NB4 (cell line): ENCODE measurements around the gene PLEKHA5.

ENCODE experiments used
- DNase-seq: peaks from one replicate; pipeline ENCODE4 v3.0.0; 2010; ENCODE audit warnings: low read depth
- H3K4me3 ChIP-seq: one replicate; pipeline ENCODE4 v1.5.1; 2011; ENCODE audit warnings: mild to moderate bottlenecking, low read depth, low read length, moderate library complexity
- MAX ChIP-seq: IDR thresholded peaks from 2 replicates; pipeline ENCODE4 v1.6.1; 2011; ENCODE audit warnings: low read depth, low read length
- MYC ChIP-seq: IDR thresholded peaks from 2 replicates; pipeline ENCODE4 v1.6.1; 2011; ENCODE audit warnings: low read depth, low read length
- POLR2A ChIP-seq: IDR thresholded peaks from 2 replicates; pipeline ENCODE4 v1.6.1; 2011; ENCODE audit warnings: mild to moderate bottlenecking; ENCODE audit not compliant: insufficient read length; ENCODE audit errors: extremely low read depth
- TF ChIP-seq, protein P1 (sequence below): IDR thresholded peaks from one replicate; pipeline ENCODE4 v1.5.1; 2012; ENCODE audit warnings: low read depth, low read length

Gene PLEKHA5

GRCh38 chr12:19415563-19415962, 286.0 kb downstream of the PLEKHA5 start:
- DNase-seq = peak; percentile 62
- no peak overlapping the region for H3K4me3 ChIP-seq
- TF ChIP-seq, protein P1, sequence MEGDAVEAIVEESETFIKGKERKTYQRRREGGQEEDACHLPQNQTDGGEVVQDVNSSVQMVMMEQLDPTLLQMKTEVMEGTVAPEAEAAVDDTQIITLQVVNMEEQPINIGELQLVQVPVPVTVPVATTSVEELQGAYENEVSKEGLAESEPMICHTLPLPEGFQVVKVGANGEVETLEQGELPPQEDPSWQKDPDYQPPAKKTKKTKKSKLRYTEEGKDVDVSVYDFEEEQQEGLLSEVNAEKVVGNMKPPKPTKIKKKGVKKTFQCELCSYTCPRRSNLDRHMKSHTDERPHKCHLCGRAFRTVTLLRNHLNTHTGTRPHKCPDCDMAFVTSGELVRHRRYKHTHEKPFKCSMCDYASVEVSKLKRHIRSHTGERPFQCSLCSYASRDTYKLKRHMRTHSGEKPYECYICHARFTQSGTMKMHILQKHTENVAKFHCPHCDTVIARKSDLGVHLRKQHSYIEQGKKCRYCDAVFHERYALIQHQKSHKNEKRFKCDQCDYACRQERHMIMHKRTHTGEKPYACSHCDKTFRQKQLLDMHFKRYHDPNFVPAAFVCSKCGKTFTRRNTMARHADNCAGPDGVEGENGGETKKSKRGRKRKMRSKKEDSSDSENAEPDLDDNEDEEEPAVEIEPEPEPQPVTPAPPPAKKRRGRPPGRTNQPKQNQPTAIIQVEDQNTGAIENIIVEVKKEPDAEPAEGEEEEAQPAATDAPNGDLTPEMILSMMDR = no peak
- TF ChIP-seq POLR2A (no peak), MAX (no peak), MYC (no peak)

DNA sequence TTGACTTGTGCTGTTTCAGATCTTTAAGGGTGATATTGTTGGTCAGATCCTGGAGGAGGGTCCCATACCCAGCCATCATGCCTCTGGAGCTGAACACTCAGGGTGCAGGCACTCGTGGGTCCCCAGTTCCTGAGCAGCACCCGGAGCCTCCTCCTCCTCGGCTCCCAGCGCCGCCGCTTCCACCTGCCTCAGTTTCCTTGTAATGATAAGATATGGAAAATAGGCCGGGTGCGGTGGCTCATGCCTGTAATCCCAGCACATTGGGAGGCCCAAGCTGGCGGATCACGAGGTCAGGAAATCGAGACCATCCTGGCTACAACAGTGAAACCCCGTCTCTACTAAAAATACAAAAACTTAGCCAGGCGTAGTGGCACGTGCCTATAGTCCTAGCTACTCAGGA, 289.6 kb downstream of the PLEKHA5 start:
- DNase-seq = no peak
- TF ChIP-seq POLR2A (no peak), MAX (no peak)
- TF ChIP-seq, protein P1 = no peak

GRCh38 chr12:19421503-19422282, 292.2 kb downstream of the PLEKHA5 start:
- H3K4me3 ChIP-seq = no peak overlapping the region
- peak; percentile 63 for DNase-seq
- TF ChIP-seq, protein P1 = no peak
- TF ChIP-seq MYC = no peak
- no peak for TF ChIP-seq MAX
- TF ChIP-seq POLR2A = no peak

More for the DNA sequence above, 289.6 kb downstream of the PLEKHA5 start:
- no peak overlapping the region for H3K4me3 ChIP-seq

DNA sequence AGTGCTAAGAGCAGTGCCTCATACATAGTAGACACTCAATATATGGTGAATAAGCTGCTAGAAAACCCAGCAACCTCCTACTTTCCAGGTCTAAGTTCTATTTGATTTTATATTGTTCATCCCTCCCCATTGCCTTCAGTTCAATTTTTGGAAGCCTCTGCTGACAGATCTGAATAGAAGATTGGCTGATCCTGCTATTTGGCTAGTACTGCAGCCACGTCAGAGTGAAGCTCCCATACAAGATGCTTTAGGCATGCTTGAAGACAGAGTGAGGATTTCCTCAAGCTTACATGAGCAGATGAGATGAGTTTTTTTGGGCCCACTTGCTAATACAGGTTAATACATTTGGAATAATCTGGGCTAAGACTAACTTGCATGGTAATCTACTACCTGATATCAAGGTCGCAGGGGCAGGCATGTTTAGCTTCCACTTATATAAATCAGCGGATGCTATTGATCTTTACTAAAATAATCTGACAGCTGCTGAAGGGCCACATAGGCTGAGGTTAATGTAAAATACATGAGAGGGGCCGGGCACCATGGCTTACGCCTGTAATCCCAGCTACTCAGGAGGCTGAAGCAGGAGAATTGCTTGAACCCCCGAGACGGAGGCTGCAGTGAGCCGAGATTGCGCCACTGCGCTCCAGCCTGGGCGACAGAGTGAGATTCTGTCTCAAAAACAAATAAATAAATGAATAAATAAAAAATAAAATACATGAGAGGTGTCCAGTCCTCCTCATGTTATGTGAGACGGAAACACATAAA, 293.8 kb downstream of the PLEKHA5 start:
- H3K4me3 ChIP-seq = no peak overlapping the region
- DNase-seq = no peak
- TF ChIP-seq POLR2A (no peak), MAX (no peak), MYC (no peak)
- TF ChIP-seq, protein P1 = no peak
